K562 (cell line): ENCODE results near the gene MAGI1. TPM values are rescaled to one million over a fixed set of nuclear protein-coding genes. Genes with fewer than 3 reads are reported as not detected.

Experiments
- ARID3B ChIP-seq: fragments of 250-450 bp; sonication (Bioruptor Pico); IDR thresholded peaks from 2 replicates; pipeline ENCODE4 v1.4.0; 2020; ENCODE audit warnings: borderline replicate concordance
- ESRRA ChIP-seq: fragments of 450-650 bp; IDR thresholded peaks from 2 replicates; pipeline ENCODE4 v1.6.1; 2014; ENCODE audit warnings: low read depth, mild to moderate bottlenecking, moderate library complexity, borderline replicate concordance
- MNT ChIP-seq, 2 experiments: fragments of 450-650 bp; conservative IDR thresholded peaks; 2 replicates each; pipeline ENCODE4 v1.6.1; 2017; ENCODE audit warnings: mild to moderate bottlenecking in 2 of 2, moderate library complexity in 2 of 2
- RBM14 ChIP-seq: fragments of 200-400 bp; formaldehyde crosslinking; IDR thresholded peaks from 2 replicates; pipeline ENCODE4 v1.6.1; 2018; ENCODE audit warnings: low read depth, mild to moderate bottlenecking, low read length, moderate library complexity, borderline replicate concordance; ENCODE audit not compliant: insufficient read depth
- SMARCE1 ChIP-seq: fragments of 450-650 bp; IDR thresholded peaks from 2 replicates; pipeline ENCODE4 v1.7.1; 2016; ENCODE audit warnings: mild to moderate bottlenecking
- SRF ChIP-seq, 2 experiments: fragments of 250-450, 450-650 bp in 1 of 2; sonication (Bioruptor Pico) in 1 of 2; sonication (generic) in 1 of 2; formaldehyde crosslinking; IDR thresholded peaks; 2 replicates each; pipeline versions ENCODE4 v1.5.0 to v1.5.1; 2020 to 2022; ENCODE audit warnings: mild to moderate bottlenecking in 1 of 2, missing genetic modification reagents in 1 of 2
- TRIM25 ChIP-seq: fragments of 450-650 bp; IDR thresholded peaks from 2 replicates; pipeline ENCODE4 v1.7.0; 2016; ENCODE audit warnings: borderline replicate concordance
- ZFP91 ChIP-seq: sonication (generic); formaldehyde crosslinking; IDR thresholded peaks from 2 replicates; pipeline ENCODE4 v1.8.0; 2022; ENCODE audit warnings: mild to moderate bottlenecking, missing genetic modification reagents
- ZNF217 ChIP-seq: sonication (generic); formaldehyde crosslinking; IDR thresholded peaks from 2 replicates; pipeline ENCODE4 v1.8.0; 2022; ENCODE audit warnings: mild to moderate bottlenecking, missing genetic modification reagents
- polyA plus RNA-seq, 8 experiments: library from polyadenylated mRNA; depleted of rRNA in 4 of 8; stranded (reverse) in 5 of 8; unstranded in 3 of 8; fragments of >200 nt; fragmentation: Nextera tagmentation in 2 of 8; fragmentation: Illumina TruSeq in 1 of 8; extraction: Ambion mirVana in 2 of 8; extraction: Trizol in 1 of 8; gene quantifications; 2 replicates each; pipeline versions ENCODE4 v1.2.1 to v1.2.3, GENCODE V29; 2011 to 2014; ENCODE audit warnings: inconsistent platforms in 1 of 8, missing spikeins in 1 of 8
- total RNA-seq, 7 experiments: library from RNA; depleted of rRNA in 6 of 7; stranded (reverse); fragments of >200 nt in 6 of 7; fragmentation: Illumina TruSeq in 2 of 7; extraction: Trizol in 2 of 7; gene quantifications; 2 replicates each; pipeline versions ENCODE4 v1.2.1 to v1.2.3, GENCODE V29; 2011 to 2021; ENCODE audit warnings: low replicate concordance in 1 of 7

The MAGI1 gene
- total and polyA plus RNA-seq, 9 of the 15 experiments (the other 6 are each of a cell fraction or from before 2014, with no cell fraction given), result 7.8 to 59.4 (median 43.2) TPM

GRCh38 chr3:65433480-65433879 is 605.2 kb downstream of the MAGI1 start (continued):
- no peak for TF ChIP-seq ARID3B (CRISPR knock-in tag)
- no peak for TF ChIP-seq ESRRA
- no peak for TF ChIP-seq SRF (CRISPR knock-in tag; IDR thresholded peaks at IDR 0.05)
- TF ChIP-seq ZNF217 (CRISPR knock-in tag), result no peak
- TF ChIP-seq ZFP91 (CRISPR knock-in tag), result no peak
- no peak for TF ChIP-seq TRIM25
- no peak for TF ChIP-seq RBM14
- no peak for TF ChIP-seq MNT (conservative IDR thresholded peaks at IDR 0.05)
- TF ChIP-seq SMARCE1, result no peak
- TF ChIP-seq, all 486 proteins: peak for 0
